Measurements from ENCODE around the gene INHBB.

INHBB gene

GRCh38 chr2:120355780-120356266 lies 9.9 kb downstream of the INHBB start:
- DNase-seq (ENCODE audit: low read depth in 2 of 2) = no peak

DNA sequence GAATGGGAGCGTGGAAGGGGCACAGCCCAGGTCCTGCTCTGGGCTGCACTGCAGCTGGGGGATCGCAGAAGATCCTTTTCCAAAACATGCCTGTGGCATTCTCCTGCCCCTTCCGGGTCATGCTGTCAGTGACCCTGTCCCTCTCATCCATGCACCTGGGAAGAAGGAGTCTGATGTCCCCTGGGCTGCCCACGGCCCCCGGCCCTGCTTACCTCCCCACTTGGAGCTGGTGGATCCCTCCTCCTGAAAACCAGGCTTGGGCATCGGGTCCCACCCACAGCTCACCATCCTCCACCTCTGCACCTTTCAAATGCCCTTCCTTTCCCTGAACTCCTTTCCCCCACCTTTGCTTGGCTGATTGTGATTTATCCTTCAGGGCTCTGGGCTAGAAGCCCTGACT lies 11.8 kb downstream of the INHBB start:
- DNase-seq (ENCODE audit: low read depth in 2 of 2) = no peak

GRCh38 chr2:120358734-120359465 lies 13.0 kb downstream of the INHBB start:
- no peak for DNase-seq (ENCODE audit: low read depth in 2 of 2)

- no peak for DNase-seq (ENCODE audit: low read depth in 2 of 2)
These were observed 14.4 kb downstream of the INHBB start for GRCh38 chr2:120360307-120360855.

DNA sequence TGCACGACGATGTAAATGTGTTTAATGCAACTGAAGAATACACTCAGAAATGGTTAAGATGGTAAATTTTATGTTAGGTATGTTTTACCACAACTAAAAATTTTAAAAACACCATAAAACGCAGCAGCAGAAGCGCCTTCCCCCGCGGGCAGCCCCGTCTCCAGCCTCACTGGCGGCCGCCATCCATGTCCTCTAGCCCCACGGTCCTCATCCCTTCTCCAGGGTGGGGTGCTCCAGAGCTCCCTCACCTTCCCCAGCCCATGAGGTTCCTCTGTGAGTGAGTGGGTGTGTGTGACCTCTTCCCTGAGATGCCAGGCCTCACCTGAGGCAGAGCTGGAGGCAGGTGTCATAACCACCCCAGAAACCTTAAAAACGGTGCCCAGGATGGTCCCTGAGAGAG lies 17.0 kb downstream of the INHBB start:
- DNase-seq (ENCODE audit: low read depth in 2 of 2) = no peak

- no peak for DNase-seq (ENCODE audit: low read depth in 2 of 2)
These were observed 19.4 kb downstream of the INHBB start for GRCh38 chr2:120365236-120365793.

DNA sequence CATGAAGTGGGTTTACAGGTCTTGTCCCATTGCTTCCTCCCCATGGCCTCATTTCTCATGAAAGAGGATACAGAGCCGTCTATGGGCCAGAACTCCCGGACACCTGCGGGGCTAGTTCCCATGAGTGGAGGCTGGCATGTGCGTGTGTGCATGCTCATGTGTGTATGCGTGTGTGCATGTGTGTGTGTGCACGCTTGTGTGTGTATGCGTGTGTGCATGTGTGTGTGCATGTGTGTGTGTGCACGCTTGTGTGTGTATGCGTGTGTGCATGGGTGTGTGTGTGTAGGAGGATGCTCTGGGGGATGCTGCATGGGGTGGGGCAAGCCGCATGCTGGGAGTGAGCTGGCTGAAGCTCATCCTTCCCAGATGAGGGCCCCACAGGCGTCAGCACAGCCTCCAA lies 20.8 kb downstream of the INHBB start:
- no peak for DNase-seq (ENCODE audit: low read depth in 2 of 2)

GRCh38 chr2:120367221-120367620 lies 21.3 kb downstream of the INHBB start:
- no peak for DNase-seq (ENCODE audit: low read depth in 2 of 2)

- DNase-seq (ENCODE audit: low read depth in 2 of 2) = no peak
These were observed 21.7 kb downstream of the INHBB start for GRCh38 chr2:120367649-120368048.

GRCh38 chr2:120368086-120368485 lies 22.1 kb downstream of the INHBB start:
- no peak for DNase-seq (ENCODE audit: low read depth in 2 of 2)

DNA sequence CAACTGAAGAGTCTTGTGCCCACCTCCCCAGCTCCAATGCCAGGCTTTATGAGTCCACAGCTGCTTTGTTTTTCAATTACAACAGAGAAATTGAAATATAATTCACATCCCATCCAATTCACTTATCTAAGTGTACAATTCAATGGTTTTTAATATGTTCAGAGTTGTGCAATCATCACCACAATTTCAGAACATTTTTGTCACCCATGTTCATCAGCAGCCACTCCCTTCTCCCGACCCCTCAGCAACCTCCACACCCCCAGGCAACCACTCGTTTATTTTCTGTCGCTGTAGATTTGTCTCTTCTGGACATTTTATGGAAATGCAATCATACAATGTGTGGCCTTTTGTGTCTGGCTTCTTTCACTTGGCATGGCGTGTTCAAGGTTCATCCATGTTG lies 23.3 kb downstream of the INHBB start:
- DNase-seq (ENCODE audit: low read depth in 2 of 2) = no peak

DNA sequence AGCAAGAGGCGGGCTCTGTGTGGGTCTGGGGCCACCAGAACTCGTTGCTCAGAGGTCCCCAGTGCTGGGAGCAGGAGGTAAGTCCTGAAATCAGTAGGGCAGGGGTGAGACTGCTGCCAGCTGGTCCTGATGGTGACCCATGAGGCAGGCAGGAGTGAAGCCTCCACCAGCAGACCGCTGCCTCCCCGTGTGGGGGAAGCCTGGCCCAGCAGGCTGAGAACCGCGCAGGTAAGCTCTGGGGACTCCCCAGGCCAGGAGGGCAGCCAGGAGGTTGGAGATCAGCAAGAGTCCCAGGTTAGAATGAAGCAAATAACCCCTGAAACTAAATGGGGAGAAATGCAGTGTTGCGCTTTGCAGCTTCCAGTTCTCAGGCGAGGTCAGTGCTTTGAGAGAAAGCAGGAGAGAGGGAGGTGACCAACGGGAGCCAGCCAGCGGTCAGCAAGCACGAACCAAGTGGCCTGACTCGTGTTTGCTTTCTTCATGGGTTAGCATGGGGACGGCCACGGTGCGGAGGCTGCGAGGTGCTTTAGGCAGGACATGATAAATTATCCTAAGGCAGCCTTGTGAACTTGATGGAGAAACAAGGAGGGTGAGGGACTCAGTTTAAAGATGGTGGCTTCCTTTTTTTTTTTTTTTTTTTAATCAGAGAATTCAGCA lies 26.2 kb downstream of the INHBB start:
- no peak for DNase-seq (ENCODE audit: low read depth in 2 of 2)

- DNase-seq (ENCODE audit: low read depth in 2 of 2) = no peak
These were observed 26.9 kb downstream of the INHBB start for GRCh38 chr2:120372816-120373215.

GRCh38 chr2:120373424-120373823 lies 27.5 kb downstream of the INHBB start:
- DNase-seq (ENCODE audit: low read depth in 2 of 2) = no peak

GRCh38 chr2:120374821-120375220 lies 28.9 kb downstream of the INHBB start:
- no peak for DNase-seq (ENCODE audit: low read depth in 2 of 2)

DNA sequence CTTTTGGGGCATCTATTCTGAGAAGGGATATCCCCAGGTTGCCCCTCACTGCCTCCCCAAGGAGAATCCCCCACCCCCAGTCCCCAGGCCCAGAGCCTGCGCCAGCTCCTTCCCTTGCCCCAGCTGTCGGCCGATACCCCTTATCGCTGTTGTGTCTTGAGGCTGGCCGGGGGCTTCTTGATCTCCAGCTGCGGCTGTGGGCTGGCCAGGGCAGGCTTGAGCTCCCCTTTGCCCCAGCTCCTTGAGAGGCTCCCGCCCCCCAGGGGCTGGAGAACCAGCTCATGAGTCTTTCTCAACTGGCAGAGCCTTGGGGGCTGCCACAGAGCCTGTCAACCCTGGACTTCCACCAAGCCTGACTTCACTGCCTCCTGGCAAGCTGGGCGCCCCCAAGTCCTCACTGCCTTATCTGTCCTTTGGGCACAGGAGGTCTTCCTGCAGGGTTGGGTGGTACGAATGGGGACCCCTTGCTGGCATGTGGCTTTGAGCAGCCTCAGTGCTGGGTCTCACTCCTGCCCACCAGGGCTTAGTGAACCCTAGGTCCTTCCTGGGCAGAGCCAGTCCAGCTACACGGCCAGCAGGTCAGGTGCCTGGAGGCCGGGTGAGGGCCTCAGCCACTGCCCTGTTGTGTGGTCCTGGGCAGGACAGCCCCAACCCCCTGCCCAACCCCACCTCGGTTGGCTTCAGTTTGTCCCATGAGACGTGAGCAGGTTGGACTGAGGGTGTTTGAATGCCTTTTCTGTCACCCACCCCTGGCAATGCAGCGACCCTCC lies 29.5 kb downstream of the INHBB start:
- DNase-seq (ENCODE audit: low read depth in 2 of 2) = no peak

GRCh38 chr2:120376101-120376500 lies 30.2 kb downstream of the INHBB start:
- DNase-seq (ENCODE audit: low read depth in 2 of 2) = no peak

- DNase-seq (ENCODE audit: low read depth in 2 of 2) = no peak
These were observed 31.0 kb downstream of the INHBB start for GRCh38 chr2:120376679-120377640.

DNA sequence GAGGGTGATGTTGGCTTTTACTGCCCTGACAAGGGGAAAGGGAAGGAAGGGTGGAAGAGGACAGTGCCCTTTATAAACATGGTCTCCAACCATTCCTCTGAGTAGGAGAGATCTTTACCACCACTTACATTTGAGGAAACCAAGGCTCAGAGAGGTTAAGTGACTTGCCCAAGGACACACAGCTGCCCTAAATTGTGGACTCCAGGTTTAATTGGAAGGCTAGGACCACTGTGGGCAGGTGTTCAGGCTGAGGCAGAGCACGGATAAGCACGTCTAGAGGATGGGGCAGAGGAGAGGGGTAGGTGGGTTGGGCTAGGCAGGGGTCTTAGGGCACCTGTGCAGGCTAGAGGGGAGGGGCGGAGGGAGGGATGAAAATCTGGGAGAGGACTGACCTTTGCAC lies 32.7 kb downstream of the INHBB start:
- DNase-seq (ENCODE audit: low read depth in 2 of 2) = no peak

GRCh38 chr2:120379916-120380893 lies 34.3 kb downstream of the INHBB start:
- no peak for DNase-seq (ENCODE audit: low read depth in 2 of 2)

Data from stimulated activated CD4-positive, alpha-beta T cell treated with anti-CD3 and anti-CD28 coated beads, Interleukin-12 subunit alpha, Interleukin-12 subunit beta, amount 100 ng/mL, for 24 hours (primary cell).